Thymus (tissue), 11 donors: ENCODE results near the gene TEX264. TPM values are rescaled to one million over a fixed set of nuclear protein-coding genes. Genes with fewer than 3 reads are reported as not detected.

Experiments
- DNase-seq, 9 donors: peaks; one replicate each; pipeline ENCODE4 v3.0.0-alpha.2; 2013; ENCODE audit warnings: low spot score in 9 of 9, low read depth in 6 of 9, missing footprints in 1 of 9
- H3K27ac ChIP-seq, 2 donors: one replicate each; pipeline ENCODE4 v1.5.1; 2013; ENCODE audit warnings: control low read depth in 1 of 2, low read depth in 1 of 2, low read length in 1 of 2, mild to moderate bottlenecking in 1 of 2, moderate library complexity in 1 of 2
- H3K27me3 ChIP-seq, 2 donors: one replicate each; pipeline ENCODE4 v1.5.1; 2013; ENCODE audit warnings: low read length in 1 of 2; ENCODE audit not compliant: control insufficient read depth in 2 of 2, insufficient read depth in 1 of 2
- H3K36me3 ChIP-seq, 2 donors: one replicate each; pipeline ENCODE4 v1.5.1; 2013; ENCODE audit warnings: low read length in 1 of 2, mild to moderate bottlenecking in 1 of 2, moderate library complexity in 1 of 2; ENCODE audit not compliant: control insufficient read depth in 2 of 2, insufficient read depth in 2 of 2
- H3K4me1 ChIP-seq, 2 donors: one replicate each; pipeline ENCODE4 v1.5.1; 2013; ENCODE audit warnings: low read length in 2 of 2; ENCODE audit not compliant: control insufficient read depth in 2 of 2, insufficient read depth in 2 of 2
- H3K4me3 ChIP-seq, 2 donors: one replicate each; pipeline ENCODE4 v1.5.1; 2013; ENCODE audit warnings: low read length in 2 of 2, control low read depth in 1 of 2, mild to moderate bottlenecking in 1 of 2
- H3K9me3 ChIP-seq, 2 donors: one replicate each; pipeline ENCODE4 v1.5.1; 2013; ENCODE audit warnings: low read length in 1 of 2, mild to moderate bottlenecking in 1 of 2; ENCODE audit not compliant: control insufficient read depth in 2 of 2, insufficient read depth in 1 of 2
- WGBS: extraction: QIAGEN DNeasy Blood & Tissue Kit; methylation state at CpG from one replicate; pipeline ENCODE4 v1.1.7; 2013; 5-methylcytosine and 5-hydroxymethylcytosine counted together
- polyA plus RNA-seq: library from polyadenylated mRNA; stranded (reverse); fragments of 200-250 nt; gene quantifications from one replicate; pipeline ENCODE4 v1.2.3, GENCODE V29; 2013
- total RNA-seq: library from RNA; stranded (reverse); fragments of 120-200 nt; gene quantifications from one replicate; pipeline ENCODE4 v1.2.4, GENCODE V29; 2013
- donor health status: healthy.

Gene TEX264
- total and polyA plus RNA-seq, 2 donors = 38.4 to 61.1 TPM

DNA sequence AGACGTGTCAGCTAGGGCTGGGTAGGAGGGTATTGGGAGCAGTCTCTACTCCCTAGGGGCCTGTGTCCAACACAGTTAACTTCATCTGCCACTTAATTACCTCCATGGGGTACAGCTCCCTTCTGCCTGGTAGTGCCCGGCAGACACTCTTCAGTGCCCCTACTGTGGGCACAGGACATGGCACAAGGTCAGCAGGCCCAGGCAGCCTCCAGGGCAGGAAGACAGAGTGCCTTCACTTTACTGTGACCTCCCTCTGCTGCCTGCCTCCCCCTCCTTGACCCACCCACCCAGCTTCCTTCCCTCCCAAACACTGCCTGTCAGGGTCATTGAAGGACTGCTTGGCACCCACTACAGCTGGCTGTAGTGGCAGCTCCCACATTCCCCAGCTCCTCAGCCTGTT lies 29.4 kb downstream of the TEX264 start:
- no peaks in the 10 kb centered on the region for H3K27me3 ChIP-seq
- no peaks in the 10 kb centered on the region for H3K9me3 ChIP-seq
- WGBS = 100% methylated on average over 2 of the region's 2 CpGs
- DNase-seq = no peak
- peaks cover 38 to 62% of the 10 kb centered on the region in 2 donors for H3K36me3 ChIP-seq
- no peak overlapping the region for H3K27ac ChIP-seq
- no peak overlapping the region for H3K4me3 ChIP-seq
- H3K4me1 ChIP-seq = no peaks in the 10 kb centered on the region

DNA sequence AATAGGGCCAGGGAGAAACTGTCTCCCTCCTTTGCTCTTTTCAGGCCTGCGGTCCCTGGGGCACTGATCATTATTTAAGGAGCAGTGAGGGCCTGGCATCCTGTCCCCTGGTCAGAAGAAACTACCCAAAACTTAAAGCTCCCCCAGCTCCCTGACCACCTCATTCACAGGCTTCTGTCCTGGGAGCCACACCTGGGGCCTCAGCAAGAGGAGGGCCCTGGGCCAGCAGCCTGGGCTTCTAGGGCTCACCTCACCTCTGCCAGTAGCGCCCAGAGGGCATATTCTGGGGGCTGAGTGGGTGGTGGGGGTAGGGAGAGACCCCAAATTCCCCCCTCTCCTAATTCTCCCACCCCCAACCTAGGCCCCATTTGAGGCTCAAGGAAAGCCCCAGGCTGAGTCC lies 31.1 kb downstream of the TEX264 start:
- Histone ChIP-seq H3K36me3 (peaks cover 32 to 54% of the 10 kb centered on the region in 2 donors), H3K4me1 (peaks cover 2 to 3% of the 10 kb centered on the region in 2 donors), H3K4me3 (no peak overlapping the region), H3K27ac (no peak overlapping the region), H3K27me3 (peaks cover 0 to 2% of the 10 kb centered on the region in 2 donors), H3K9me3 (no peaks in the 10 kb centered on the region)
- WGBS = 98% methylated on average over 2 of the region's 2 CpGs
- DNase-seq = no peak

DNA sequence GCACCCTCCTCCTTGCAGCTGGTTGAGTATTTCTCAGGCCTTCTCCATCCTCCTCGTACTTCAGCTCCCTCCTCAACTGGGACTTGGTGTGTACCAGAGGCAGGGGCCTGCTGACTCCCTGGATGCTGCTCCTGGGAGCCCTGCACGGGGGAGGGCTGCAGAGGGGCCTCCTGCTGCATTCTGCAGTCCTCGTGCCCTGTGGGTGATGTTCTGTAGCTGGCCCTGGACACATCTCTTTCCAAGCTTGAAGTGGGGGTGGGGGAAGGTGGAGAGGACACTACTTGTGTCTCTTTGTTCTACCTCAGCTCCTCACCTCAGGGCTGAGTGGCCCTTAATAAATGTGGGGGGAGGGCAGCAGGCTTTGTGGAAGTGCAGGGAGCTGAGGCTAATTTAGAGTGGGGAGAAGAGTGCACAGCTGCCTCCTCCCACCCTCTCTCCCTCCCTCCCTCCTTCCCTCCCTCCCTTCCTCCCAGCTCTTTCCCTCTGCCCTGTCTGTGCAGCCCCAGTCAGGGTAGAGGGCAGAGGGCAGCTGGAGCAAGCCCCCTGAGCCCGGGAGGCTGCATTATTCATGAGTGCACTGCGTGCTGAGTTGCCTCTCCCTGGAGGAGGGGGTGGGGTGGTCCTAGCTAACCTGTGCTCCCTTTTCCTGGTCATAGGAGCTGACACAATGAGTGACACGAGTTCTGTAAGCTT lies 32.2 kb downstream of the TEX264 start:
- Histone ChIP-seq H3K4me3 (no peak overlapping the region), H3K4me1 (peaks cover 5 to 9% of the 10 kb centered on the region in 2 donors), H3K36me3 (peaks cover 22 to 46% of the 10 kb centered on the region in 2 donors), H3K27me3 (peaks cover 0 to 13% of the 10 kb centered on the region in 2 donors), H3K27ac (no peak overlapping the region), H3K9me3 (peaks cover 0 to 3% of the 10 kb centered on the region in 2 donors)
- WGBS = 87% methylated on average over 6 of the region's 6 CpGs
- DNase-seq = no peak

DNA sequence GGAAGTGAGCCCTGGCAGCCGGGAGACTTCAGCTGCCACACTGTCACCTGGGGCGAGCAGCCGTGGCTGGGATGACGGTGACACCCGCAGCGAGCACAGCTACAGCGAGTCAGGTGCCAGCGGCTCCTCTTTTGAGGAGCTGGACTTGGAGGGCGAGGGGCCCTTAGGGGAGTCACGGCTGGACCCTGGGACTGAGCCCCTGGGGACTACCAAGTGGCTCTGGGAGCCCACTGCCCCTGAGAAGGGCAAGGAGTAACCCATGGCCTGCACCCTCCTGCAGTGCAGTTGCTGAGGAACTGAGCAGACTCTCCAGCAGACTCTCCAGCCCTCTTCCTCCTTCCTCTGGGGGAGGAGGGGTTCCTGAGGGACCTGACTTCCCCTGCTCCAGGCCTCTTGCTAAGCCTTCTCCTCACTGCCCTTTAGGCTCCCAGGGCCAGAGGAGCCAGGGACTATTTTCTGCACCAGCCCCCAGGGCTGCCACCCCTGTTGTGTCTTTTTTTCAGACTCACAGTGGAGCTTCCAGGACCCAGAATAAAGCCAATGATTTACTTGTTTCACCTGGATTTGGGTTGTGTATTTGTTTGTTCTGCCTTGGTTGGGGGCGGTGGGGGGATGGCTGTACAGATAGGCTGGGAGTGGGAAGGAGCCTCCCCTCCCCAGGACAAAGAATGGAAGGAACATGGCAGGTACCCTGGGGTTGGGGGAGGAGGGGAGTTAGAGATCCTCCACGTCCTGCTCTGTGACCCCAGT lies 32.9 kb downstream of the TEX264 start:
- no peak for DNase-seq
- Histone ChIP-seq H3K27me3 (peaks cover 0 to 19% of the 10 kb centered on the region in 2 donors), H3K4me1 (peaks cover 5 to 9% of the 10 kb centered on the region in 2 donors), H3K27ac (no peak overlapping the region), H3K36me3 (peaks cover 16 to 39% of the 10 kb centered on the region in 2 donors), H3K9me3 (peaks cover 0 to 3% of the 10 kb centered on the region in 2 donors), H3K4me3 (no peak overlapping the region)
- WGBS = 92% methylated on average over 12 of the region's 12 CpGs

DNA sequence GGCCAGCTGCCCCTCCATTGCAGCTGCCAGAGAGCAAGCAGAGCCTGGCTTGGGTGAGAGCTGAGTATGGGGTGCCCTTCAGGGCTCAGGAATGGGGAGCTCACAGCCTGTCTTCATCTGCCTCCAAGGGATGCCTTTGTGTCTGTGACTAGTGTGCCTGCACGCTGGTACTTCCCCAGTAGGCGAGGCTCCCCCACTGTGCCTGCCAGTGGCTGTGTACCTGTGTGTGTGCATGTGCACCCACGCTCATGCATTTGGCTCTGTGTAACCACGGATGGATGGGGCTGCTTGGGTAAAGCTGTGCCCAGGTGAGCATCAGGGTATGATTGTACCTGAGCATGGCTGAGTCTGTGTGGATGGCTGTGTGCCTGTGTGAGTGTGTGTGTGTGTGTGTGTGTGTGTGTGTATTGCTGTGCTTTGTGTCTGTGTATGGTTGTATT lies 33.5 kb downstream of the TEX264 start:
- Histone ChIP-seq H3K4me3 (no peak overlapping the region), H3K9me3 (peaks cover 0 to 3% of the 10 kb centered on the region in 2 donors), H3K27ac (no peak overlapping the region), H3K27me3 (peaks cover 0 to 21% of the 10 kb centered on the region in 2 donors), H3K4me1 (peaks cover 5 to 9% of the 10 kb centered on the region in 2 donors), H3K36me3 (peaks cover 10 to 33% of the 10 kb centered on the region in 2 donors)
- 95% methylated on average over 4 of the region's 4 CpGs for WGBS
- no peak for DNase-seq

DNA sequence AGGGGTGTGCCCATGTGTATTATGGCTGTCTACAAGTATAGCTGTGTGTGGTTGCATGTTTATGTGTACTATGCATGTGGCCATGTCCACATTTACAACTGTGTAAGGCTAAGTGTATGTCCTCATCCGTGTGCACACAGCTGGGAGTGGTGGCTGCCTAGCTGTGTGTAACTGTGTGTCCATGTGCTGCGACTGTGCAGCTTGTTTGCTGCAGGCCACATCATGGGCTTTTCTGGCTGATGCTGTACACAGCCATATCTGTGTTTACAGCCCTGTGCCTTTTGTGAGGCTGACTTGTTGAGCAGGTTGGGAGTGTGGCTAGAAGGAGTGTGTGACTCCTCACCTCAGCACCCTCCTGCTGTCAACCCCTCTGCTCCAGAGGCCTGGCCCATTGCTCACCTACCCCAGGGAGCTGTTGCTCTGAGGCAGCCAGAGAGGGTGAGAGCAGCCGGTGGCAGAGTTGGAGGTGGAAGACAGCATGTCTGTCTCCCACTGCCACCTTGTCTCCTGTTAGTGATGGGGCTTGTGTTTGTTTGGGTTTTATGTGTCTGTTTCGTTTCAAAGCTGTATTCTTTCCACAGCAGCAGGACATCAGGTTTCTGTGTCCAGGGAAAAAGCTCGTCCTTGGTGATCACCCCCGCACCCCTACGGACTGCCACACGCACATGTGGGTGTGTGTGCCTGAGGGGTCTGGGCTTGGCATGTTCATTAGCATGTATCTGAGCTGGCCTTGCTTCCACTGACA lies 34.4 kb downstream of the TEX264 start:
- Histone ChIP-seq H3K9me3 (peaks cover 0 to 3% of the 10 kb centered on the region in 2 donors), H3K4me3 (no peak overlapping the region), H3K4me1 (peaks cover 5 to 9% of the 10 kb centered on the region in 2 donors), H3K36me3 (peaks cover 3 to 27% of the 10 kb centered on the region in 2 donors), H3K27ac (no peak overlapping the region), H3K27me3 (peaks cover 0 to 21% of the 10 kb centered on the region in 2 donors)
- WGBS = 98% methylated on average over 8 of the region's 8 CpGs
- no peak for DNase-seq

DNA sequence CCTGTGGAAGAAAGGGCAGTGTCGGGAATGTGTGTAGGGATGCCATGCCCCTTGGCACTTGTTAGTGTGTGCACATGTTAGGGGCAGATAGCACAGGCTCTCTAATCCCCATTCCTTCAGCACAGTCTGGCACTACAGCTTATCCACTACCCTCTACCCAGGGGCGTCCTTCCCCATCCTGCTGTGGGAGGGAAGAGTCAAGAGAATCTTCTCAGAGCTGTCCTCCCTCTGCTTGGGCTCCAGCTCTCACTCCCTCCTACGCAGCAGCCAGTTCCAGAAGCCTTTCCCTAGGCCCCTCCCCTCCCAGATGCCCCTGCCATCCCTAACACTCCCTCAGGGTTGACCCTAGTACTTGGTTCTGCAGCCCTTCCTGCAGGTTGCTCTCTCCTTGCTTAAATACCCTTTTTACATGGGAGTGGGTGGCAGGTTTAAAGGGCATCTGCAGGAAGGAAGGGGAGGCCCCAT lies 35.0 kb downstream of the TEX264 start:
- Histone ChIP-seq H3K27ac (no peak overlapping the region), H3K36me3 (peaks cover 3 to 23% of the 10 kb centered on the region in 2 donors), H3K4me1 (peaks cover 5 to 9% of the 10 kb centered on the region in 2 donors), H3K27me3 (peaks cover 0 to 21% of the 10 kb centered on the region in 2 donors), H3K4me3 (no peak overlapping the region), H3K9me3 (peaks cover 0 to 3% of the 10 kb centered on the region in 2 donors)
- no peak for DNase-seq
- WGBS = 97% methylated on average over 3 of the region's 3 CpGs

DNA sequence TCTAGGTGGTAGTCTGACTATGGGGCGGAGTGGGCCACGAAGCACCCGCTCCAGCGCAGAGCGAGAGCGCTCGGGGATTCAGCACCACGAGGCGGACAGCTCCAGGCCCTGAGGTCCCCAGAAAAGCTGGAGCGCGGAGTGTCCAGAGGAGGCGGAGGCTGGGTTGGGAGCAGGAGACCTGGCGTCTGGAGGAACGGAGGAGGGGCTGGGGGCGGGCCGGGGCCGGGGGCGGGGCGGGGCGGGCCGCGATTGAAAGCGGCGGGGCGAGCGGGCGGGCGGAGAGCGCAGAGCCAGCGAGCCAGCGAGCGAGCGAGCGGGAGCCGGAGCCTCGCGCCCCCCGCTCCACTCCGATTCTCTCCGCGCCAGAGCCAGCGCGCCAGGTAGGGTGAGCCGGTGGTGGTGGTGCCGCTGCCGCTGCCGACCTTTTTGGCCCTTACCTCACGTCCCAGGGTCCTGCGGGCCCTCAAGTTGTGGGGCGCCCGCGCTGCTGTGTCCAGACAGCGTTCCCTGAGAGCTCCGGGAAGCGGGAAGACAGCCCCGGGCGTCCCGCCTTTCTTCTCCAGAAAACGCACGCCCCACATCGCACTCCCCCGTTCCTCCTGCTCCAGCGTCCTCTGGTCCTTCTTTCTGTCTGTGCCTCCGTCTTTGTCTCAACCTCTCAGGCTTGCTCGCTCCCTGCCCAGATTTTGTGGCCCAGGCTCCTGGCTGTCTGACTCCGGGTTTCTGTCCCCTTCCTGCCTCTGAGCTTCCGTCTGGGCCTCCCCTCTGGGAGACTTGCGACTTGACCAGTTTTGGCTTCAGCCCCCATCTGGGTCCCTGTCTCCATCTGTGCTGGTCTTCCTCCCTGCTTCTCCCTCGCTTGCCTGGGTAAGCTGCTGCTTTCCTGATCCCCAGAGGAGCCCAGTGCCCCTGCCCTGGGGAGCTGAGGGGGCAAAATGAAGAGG lies 36.0 kb downstream of the TEX264 start, which contains the start of gene GRM2:
Gene GRM2, plus strand, starts transcription at position 281 of the 944 bp plus-strand sequence. CDS start 1,916 bp downstream, outside the sequence.
- peaks cover 3 to 22% of the 10 kb centered on the region in 2 donors for H3K36me3 ChIP-seq
- whole genome bisulfite sequencing = 13% methylated on average over 69 of the region's 69 CpGs
- peak in 8 of 9 donors; percentile 24 to 71 (median 44) for DNase-seq
- H3K9me3 ChIP-seq = peaks cover 0 to 3% of the 10 kb centered on the region in 2 donors
- no peak within 1 kb of the TSS for H3K4me3 ChIP-seq
- peaks cover 0 to 21% of the 10 kb centered on the region in 2 donors for H3K27me3 ChIP-seq
- H3K4me1 ChIP-seq = peaks cover 5 to 9% of the 10 kb centered on the region in 2 donors
- H3K27ac ChIP-seq = no peak within 1 kb of the TSS
